GM12892 (cell line): Measurements from ENCODE around the gene SNPH.
"Not testable (repeated sequence)": the region's sequence is repeated elsewhere in the genome, so short reads cannot be mapped to it uniquely, and the experiment has no call there.

Experiments
- POLR2A ChIP-seq: IDR thresholded peaks from 2 replicates; pipeline ENCODE4 v1.6.1; 2011; ENCODE audit warnings: low read depth, low read length, control low read depth
- POLR2AphosphoS5 ChIP-seq: IDR thresholded peaks from 2 replicates; pipeline ENCODE4 v1.6.1; 2011; ENCODE audit warnings: low read depth, low read length, control low read depth
- TAF1 ChIP-seq: IDR thresholded peaks from 2 replicates; pipeline ENCODE4 v1.6.1; 2011; ENCODE audit warnings: low read depth, mild to moderate bottlenecking, control low read depth, low read length, borderline replicate concordance

DNA sequence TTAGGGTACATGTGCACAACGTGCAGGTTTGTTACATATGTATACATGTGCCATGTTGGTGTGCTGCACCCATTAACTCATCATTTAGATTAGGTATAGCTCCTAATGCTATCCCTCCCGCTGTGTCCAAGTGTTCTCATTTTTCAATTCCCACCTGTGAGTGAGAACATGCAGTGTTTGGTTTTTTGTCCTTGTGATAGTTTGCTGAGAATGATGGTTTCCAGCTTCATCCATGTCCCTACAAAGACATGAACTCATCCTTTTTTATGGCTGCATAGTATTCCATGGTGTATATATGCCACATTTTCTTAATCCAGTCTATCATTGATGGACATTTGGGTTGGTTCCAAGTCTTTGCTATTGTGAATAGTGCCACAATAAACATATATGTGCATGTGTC lies 15.8 kb upstream of the SNPH start:
- not testable (repeated sequence) for TF ChIP-seq POLR2AphosphoS5, POLR2A, TAF1
